ENCODE data around the gene SLC39A11. TPM values are rescaled to one million over a fixed set of nuclear protein-coding genes. Genes with fewer than 3 reads are reported as not detected.

The SLC39A11 gene
- total RNA-seq, 1 donor from 2014 or later = 23.2 TPM

DNA sequence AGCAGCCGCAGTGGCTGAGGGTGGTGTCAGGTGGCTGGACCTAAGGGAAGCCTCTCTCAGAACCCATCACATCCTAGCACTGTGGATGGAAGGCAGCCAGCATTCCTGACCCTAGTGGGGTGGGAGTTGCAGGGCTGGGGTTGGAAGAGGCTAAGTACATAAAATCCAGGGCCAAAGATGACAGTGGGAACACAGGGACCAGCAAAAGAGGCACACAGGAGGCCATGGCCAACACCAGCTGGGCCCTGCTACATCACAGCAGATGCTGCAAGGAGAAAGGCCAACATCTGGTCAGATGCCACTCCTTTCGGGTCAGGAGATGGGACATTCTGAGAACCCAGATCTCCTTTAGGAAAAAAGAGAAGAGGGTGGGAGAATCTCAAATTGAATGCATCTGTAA is 415.4 kb downstream of the SLC39A11 start:
- peaks cover 9% of the 10 kb centered on the region for H3K36me3 Mint-ChIP-seq
- no peaks in the 10 kb centered on the region for H3K27me3 Mint-ChIP-seq
- H3K4me3 Mint-ChIP-seq = no peak overlapping the region
- no peak for DNase-seq (ENCODE audit: extremely low spot score, unreplicated experiment)
- TF ChIP-seq CTCF (conservative IDR thresholded peaks at IDR 0.05) = no peak
- peaks cover 17% of the 10 kb centered on the region for H3K9me3 Mint-ChIP-seq
- H3K4me1 Mint-ChIP-seq (ENCODE audit: unreplicated experiment) = no peaks in the 10 kb centered on the region
- no peak overlapping the region for H3K27ac Mint-ChIP-seq

GRCh38 chr17:72672729-72673128 is 419.8 kb downstream of the SLC39A11 start:
- Mint-ChIP-seq H3K36me3 (peaks cover 4% of the 10 kb centered on the region), H3K27ac (no peak overlapping the region), H3K9me3 (peaks cover 7% of the 10 kb centered on the region), H3K27me3 (no peaks in the 10 kb centered on the region), H3K4me1 (ENCODE audit: unreplicated experiment) (no peaks in the 10 kb centered on the region), H3K4me3 (no peak overlapping the region)
- no peak for DNase-seq (ENCODE audit: extremely low spot score, unreplicated experiment)
- TF ChIP-seq CTCF (conservative IDR thresholded peaks at IDR 0.05) = no peak

DNA sequence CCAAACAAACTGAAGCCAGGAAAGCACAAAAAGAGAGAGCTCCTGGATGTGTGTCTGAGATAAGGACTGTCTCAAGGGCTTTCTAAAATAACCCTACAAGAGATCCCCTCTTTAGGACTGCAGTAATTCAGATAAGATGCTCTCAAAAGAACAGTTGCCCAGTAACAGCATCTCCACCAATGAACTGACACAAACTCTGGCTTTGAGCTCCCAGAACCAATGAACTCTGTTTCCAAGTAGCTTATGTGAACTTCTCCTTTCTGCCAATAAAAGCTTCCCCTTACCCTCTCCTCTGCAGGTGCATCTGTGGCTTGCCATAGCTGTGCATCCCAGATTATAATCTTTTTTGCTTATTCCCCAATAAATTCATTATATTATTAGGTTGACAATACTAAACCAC is 421.5 kb downstream of the SLC39A11 start:
- Mint-ChIP-seq H3K4me3 (no peak overlapping the region), H3K4me1 (ENCODE audit: unreplicated experiment) (peaks cover 10% of the 10 kb centered on the region), H3K9me3 (peaks cover 7% of the 10 kb centered on the region), H3K27me3 (no peaks in the 10 kb centered on the region), H3K36me3 (peaks cover 4% of the 10 kb centered on the region), H3K27ac (no peak overlapping the region)
- no peak for DNase-seq (ENCODE audit: extremely low spot score, unreplicated experiment)
- TF ChIP-seq CTCF (conservative IDR thresholded peaks at IDR 0.05) = no peak

- Mint-ChIP-seq H3K27ac (no peak overlapping the region), H3K9me3 (peaks cover 13% of the 10 kb centered on the region), H3K4me3 (no peak overlapping the region), H3K4me1 (ENCODE audit: unreplicated experiment) (peaks cover 15% of the 10 kb centered on the region), H3K36me3 (no peaks in the 10 kb centered on the region), H3K27me3 (no peaks in the 10 kb centered on the region)
- DNase-seq (ENCODE audit: extremely low spot score, unreplicated experiment) = no peak
- no peak for TF ChIP-seq CTCF (conservative IDR thresholded peaks at IDR 0.05)
Observed at GRCh38 chr17:72667096-72668063, 425.1 kb downstream of the SLC39A11 start.

GRCh38 chr17:72665852-72666851 is 426.3 kb downstream of the SLC39A11 start:
- H3K27me3 Mint-ChIP-seq = no peaks in the 10 kb centered on the region
- H3K27ac Mint-ChIP-seq = peak overlapping the region; percentile 40
- no peak for DNase-seq (ENCODE audit: extremely low spot score, unreplicated experiment)
- H3K4me3 Mint-ChIP-seq = peak overlapping the region; percentile 26
- H3K4me1 Mint-ChIP-seq (ENCODE audit: unreplicated experiment) = peaks cover 25% of the 10 kb centered on the region
- peaks cover 16% of the 10 kb centered on the region for H3K9me3 Mint-ChIP-seq
- H3K36me3 Mint-ChIP-seq = no peaks in the 10 kb centered on the region
- no peak for TF ChIP-seq CTCF (conservative IDR thresholded peaks at IDR 0.05)

All from type B pancreatic cell (in vitro differentiated cells).